Nephron (organoid): Measurements from ENCODE around the gene ATP2A3.

Experiments
- H3K27ac Mint-ChIP-seq, 3 experiments: 2 replicates each; pipeline ENCODE4 v1.8.0; 2020; ENCODE audit warnings: mixed read lengths in 3 of 3, mild to moderate bottlenecking in 2 of 3, moderate library complexity in 1 of 3
- H3K27me3 Mint-ChIP-seq: 2 replicates; pipeline ENCODE4 v1.8.0; 2021; ENCODE audit warnings: low read depth, mild to moderate bottlenecking, moderate library complexity, mixed read lengths
- H3K36me3 Mint-ChIP-seq: 2 replicates; pipeline ENCODE4 v1.8.0; 2020; ENCODE audit warnings: low read depth, mixed read lengths
- H3K4me1 Mint-ChIP-seq: 2 replicates; pipeline ENCODE4 v1.8.0; 2020; ENCODE audit warnings: mixed read lengths
- H3K4me3 Mint-ChIP-seq, 3 experiments: 2 replicates each; pipeline ENCODE4 v1.8.0; 2020; ENCODE audit warnings: mild to moderate bottlenecking in 3 of 3, mixed read lengths in 3 of 3, moderate library complexity in 2 of 3
- H3K9me3 Mint-ChIP-seq: 2 replicates; pipeline ENCODE4 v1.8.0; 2020; ENCODE audit warnings: mixed read lengths
- CTCF ChIP-seq, 3 experiments: fragments of 200-600 bp; sonication (generic); IDR thresholded peaks; one replicate each; pipeline ENCODE4 v1.5.0; 2021; ENCODE audit warnings: antibody characterized with exemption in 3 of 3; ENCODE audit not compliant: unreplicated experiment in 3 of 3

ATP2A3 gene

GRCh38 chr17:3892095-3892998, 71.9 kb downstream of the ATP2A3 start:
- H3K27ac Mint-ChIP-seq, result peak overlapping the region in 1 of 3 experiments; percentile 2
- H3K9me3 Mint-ChIP-seq, result no peaks in the 10 kb centered on the region
- no peak for TF ChIP-seq CTCF (IDR thresholded peaks at IDR 0.05; ENCODE audit: unreplicated experiment in 3 of 3)
- H3K27me3 Mint-ChIP-seq, result peaks cover 7% of the 10 kb centered on the region
- no peaks in the 10 kb centered on the region for H3K36me3 Mint-ChIP-seq
- H3K4me3 Mint-ChIP-seq, result peak overlapping the region; percentile 74 to 82 (median 75)
- peaks cover 65% of the 10 kb centered on the region for H3K4me1 Mint-ChIP-seq

- TF ChIP-seq CTCF (IDR thresholded peaks at IDR 0.05; ENCODE audit: unreplicated experiment in 3 of 3), result no peak
- Mint-ChIP-seq H3K4me3 (peak overlapping the region; percentile 74 to 82 (median 75)), H3K9me3 (no peaks in the 10 kb centered on the region), H3K27me3 (peaks cover 7% of the 10 kb centered on the region), H3K27ac (peak overlapping the region; percentile 1 to 37 (median 2)), H3K36me3 (no peaks in the 10 kb centered on the region), H3K4me1 (peaks cover 64% of the 10 kb centered on the region)
These were observed 72.6 kb downstream of the ATP2A3 start for GRCh38 chr17:3891626-3892094.

GRCh38 chr17:3890878-3891219, 73.4 kb downstream of the ATP2A3 start:
- peak overlapping the region; percentile 19 to 47 (median 37) for H3K27ac Mint-ChIP-seq
- peak overlapping the region; percentile 74 to 82 (median 75) for H3K4me3 Mint-ChIP-seq
- H3K9me3 Mint-ChIP-seq, result no peaks in the 10 kb centered on the region
- no peaks in the 10 kb centered on the region for H3K36me3 Mint-ChIP-seq
- peaks cover 7% of the 10 kb centered on the region for H3K27me3 Mint-ChIP-seq
- no peak for TF ChIP-seq CTCF (IDR thresholded peaks at IDR 0.05; ENCODE audit: unreplicated experiment in 3 of 3)
- H3K4me1 Mint-ChIP-seq, result peaks cover 57% of the 10 kb centered on the region

- Mint-ChIP-seq H3K36me3 (no peaks in the 10 kb centered on the region), H3K27me3 (peaks cover 7% of the 10 kb centered on the region), H3K9me3 (no peaks in the 10 kb centered on the region), H3K4me3 (peak overlapping the region; percentile 74 to 82 (median 75)), H3K4me1 (peaks cover 57% of the 10 kb centered on the region), H3K27ac (peak overlapping the region; percentile 19 to 47 (median 41))
- TF ChIP-seq CTCF (IDR thresholded peaks at IDR 0.05; ENCODE audit: unreplicated experiment in 3 of 3), result no peak
These were observed 74.0 kb downstream of the ATP2A3 start for GRCh38 chr17:3890082-3890877.

- H3K4me1 Mint-ChIP-seq, result peaks cover 49% of the 10 kb centered on the region
- peaks cover 7% of the 10 kb centered on the region for H3K27me3 Mint-ChIP-seq
- no peaks in the 10 kb centered on the region for H3K36me3 Mint-ChIP-seq
- TF ChIP-seq CTCF (IDR thresholded peaks at IDR 0.05; ENCODE audit: unreplicated experiment in 3 of 3), result no peak
- peak overlapping the region; percentile 44 to 58 (median 53) for H3K4me3 Mint-ChIP-seq
- no peaks in the 10 kb centered on the region for H3K9me3 Mint-ChIP-seq
- peak overlapping the region in 2 of 3 experiments; percentile 29 to 47 for H3K27ac Mint-ChIP-seq
These were observed 74.8 kb downstream of the ATP2A3 start for GRCh38 chr17:3889325-3890012.
